Effector memory CD8-positive, alpha-beta T cell (primary cell): Measurements from ENCODE around the gene PCDHGA12.
"Not testable (repeated sequence)": the region's sequence is repeated elsewhere in the genome, so short reads cannot be mapped to it uniquely, and the experiment has no call there.

Source experiments
- ATAC-seq: fragments of 150-1000 bp; cut with Tn5 transposase; replicated peaks from 2 replicates; pipeline ENCODE4 v1.10.0; 2021; ENCODE audit warnings: mild to moderate bottlenecking, moderate library complexity
- DNase-seq, 3 experiments: peaks; one replicate each; pipeline ENCODE4 v3.0.0; 2021
- H3K27ac Mint-ChIP-seq, 2 donors: one replicate each; pipeline ENCODE4 v1.8.0; 2022; ENCODE audit warnings: mild to moderate bottlenecking in 2 of 2, mixed read lengths in 2 of 2, moderate library complexity in 2 of 2
- H3K27me3 Mint-ChIP-seq, 2 donors: one replicate each; pipeline ENCODE4 v1.8.0; 2022; ENCODE audit warnings: mixed read lengths in 2 of 2
- H3K36me3 Mint-ChIP-seq: one replicate; pipeline ENCODE4 v1.8.0; 2022; ENCODE audit warnings: mild to moderate bottlenecking, moderate library complexity, mixed read lengths; ENCODE audit not compliant: insufficient read depth
- H3K4me1 Mint-ChIP-seq, 2 donors: one replicate each; pipeline ENCODE4 v1.8.0; 2022; ENCODE audit warnings: low read depth in 2 of 2, mixed read lengths in 2 of 2
- H3K4me3 Mint-ChIP-seq, 2 donors: one replicate each; pipeline ENCODE4 v1.8.0; 2022; ENCODE audit warnings: mild to moderate bottlenecking in 2 of 2, mixed read lengths in 2 of 2, moderate library complexity in 2 of 2
- H3K9me3 Mint-ChIP-seq, 2 donors: one replicate each; pipeline ENCODE4 v1.8.0; 2022; ENCODE audit warnings: mixed read lengths in 2 of 2

PCDHGA12 gene

DNA sequence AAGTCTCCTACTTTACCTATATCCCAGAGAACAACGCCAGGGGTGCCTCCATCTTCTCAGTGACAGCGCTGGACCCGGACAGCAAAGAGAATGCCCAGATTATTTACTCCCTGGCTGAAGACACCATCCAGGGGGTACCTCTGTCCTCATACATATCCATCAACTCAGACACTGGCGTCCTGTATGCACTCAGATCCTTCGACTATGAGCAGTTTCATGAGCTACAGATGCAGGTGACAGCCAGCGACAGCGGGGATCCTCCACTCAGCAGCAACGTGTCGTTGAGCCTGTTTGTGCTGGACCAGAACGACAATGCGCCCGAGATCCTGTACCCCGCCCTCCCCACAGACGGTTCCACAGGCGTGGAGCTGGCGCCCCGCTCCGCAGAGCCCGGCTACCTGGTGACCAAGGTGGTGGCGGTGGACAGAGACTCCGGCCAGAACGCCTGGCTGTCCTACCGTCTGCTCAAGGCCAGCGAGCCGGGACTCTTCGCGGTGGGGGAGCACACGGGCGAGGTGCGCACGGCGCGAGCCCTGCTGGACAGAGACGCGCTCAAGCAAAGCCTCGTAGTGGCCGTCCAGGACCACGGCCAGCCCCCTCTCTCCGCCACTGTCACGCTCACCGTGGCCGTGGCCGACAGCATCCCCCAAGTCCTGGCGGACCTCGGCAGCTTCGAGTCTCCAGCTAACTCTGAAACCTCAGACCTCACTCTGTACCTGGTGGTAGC, 15.6 kb upstream of the PCDHGA12 start:
- Mint-ChIP-seq H3K36me3 (peaks cover 18% of the 10 kb centered on the region), H3K4me1 (peaks cover 10 to 22% of the 10 kb centered on the region in 2 donors), H3K27me3 (peaks cover 61 to 77% of the 10 kb centered on the region in 2 donors), H3K9me3 (peaks cover 7 to 19% of the 10 kb centered on the region in 2 donors), H3K4me3 (peak overlapping the region; percentile 7 to 43)
- ATAC-seq, DNase-seq, H3K27ac Mint-ChIP-seq: not testable (repeated sequence)

DNA sequence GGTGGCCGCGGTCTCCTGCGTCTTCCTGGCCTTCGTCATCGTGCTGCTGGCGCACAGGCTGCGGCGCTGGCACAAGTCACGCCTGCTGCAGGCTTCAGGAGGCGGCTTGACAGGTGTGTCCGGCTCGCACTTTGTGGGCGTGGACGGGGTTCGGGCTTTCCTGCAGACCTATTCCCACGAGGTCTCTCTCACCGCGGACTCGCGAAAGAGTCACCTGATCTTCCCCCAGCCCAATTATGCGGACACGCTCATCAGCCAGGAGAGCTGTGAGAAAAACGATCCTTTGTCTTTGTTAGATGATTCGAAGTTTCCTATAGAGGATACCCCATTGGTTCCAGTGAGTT, 15.1 kb upstream of the PCDHGA12 start:
- not testable (repeated sequence) for H3K27ac Mint-ChIP-seq

DNA sequence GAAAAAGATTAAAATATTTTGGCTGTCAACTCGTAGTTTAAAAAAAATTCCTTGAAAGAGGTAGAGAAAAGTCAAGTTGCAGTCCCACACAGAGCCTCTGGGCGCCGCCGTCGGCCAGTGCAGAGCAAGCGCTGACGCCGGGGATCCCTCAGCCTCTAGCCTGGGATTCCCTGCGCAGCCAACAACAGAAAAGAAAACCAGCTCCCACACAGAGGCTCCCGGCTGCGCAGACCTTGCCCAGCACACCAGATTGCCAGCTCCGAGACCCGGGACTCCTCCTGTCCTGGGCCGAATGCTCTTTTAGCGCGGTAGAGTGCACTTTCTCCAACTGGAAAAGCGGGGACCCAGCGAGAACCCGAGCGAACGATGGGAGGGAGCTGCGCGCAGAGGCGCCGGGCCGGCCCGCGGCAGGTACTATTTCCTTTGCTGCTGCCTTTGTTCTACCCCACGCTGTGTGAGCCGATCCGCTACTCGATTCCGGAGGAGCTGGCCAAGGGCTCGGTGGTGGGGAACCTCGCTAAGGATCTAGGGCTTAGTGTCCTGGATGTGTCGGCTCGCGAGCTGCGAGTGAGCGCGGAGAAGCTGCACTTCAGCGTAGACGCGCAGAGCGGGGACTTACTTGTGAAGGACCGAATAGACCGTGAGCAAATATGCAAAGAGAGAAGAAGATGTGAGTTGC, 12.7 kb upstream of the PCDHGA12 start, which contains the start of gene PCDHGB7:
Gene PCDHGB7 (plus strand): TSS at position 184 of the 679 bp plus-strand sequence. CDS start 183 bp downstream, at position 367.
- ATAC-seq: peak; percentile 60
- H3K27me3 Mint-ChIP-seq: peaks cover 80 to 93% of the 10 kb centered on the region in 2 donors
- H3K27ac Mint-ChIP-seq, DNase-seq: not testable (repeated sequence)
- H3K9me3 Mint-ChIP-seq: peaks cover 7 to 12% of the 10 kb centered on the region in 2 donors
- H3K4me1 Mint-ChIP-seq: peaks cover 14 to 24% of the 10 kb centered on the region in 2 donors
- H3K4me3 Mint-ChIP-seq: peak within 1 kb of the TSS; percentile 53 to 67
- peaks cover 19% of the 10 kb centered on the region for H3K36me3 Mint-ChIP-seq

More for the DNA sequence above, 15.1 kb upstream of the PCDHGA12 start:
- peaks cover 10 to 21% of the 10 kb centered on the region in 2 donors for H3K4me1 Mint-ChIP-seq
- H3K4me3 Mint-ChIP-seq: peak overlapping the region; percentile 41 to 43
- H3K36me3 Mint-ChIP-seq: peaks cover 12% of the 10 kb centered on the region
- not testable (repeated sequence) for DNase-seq, ATAC-seq
- H3K9me3 Mint-ChIP-seq: peaks cover 7 to 15% of the 10 kb centered on the region in 2 donors
- H3K27me3 Mint-ChIP-seq: peaks cover 62 to 77% of the 10 kb centered on the region in 2 donors

DNA sequence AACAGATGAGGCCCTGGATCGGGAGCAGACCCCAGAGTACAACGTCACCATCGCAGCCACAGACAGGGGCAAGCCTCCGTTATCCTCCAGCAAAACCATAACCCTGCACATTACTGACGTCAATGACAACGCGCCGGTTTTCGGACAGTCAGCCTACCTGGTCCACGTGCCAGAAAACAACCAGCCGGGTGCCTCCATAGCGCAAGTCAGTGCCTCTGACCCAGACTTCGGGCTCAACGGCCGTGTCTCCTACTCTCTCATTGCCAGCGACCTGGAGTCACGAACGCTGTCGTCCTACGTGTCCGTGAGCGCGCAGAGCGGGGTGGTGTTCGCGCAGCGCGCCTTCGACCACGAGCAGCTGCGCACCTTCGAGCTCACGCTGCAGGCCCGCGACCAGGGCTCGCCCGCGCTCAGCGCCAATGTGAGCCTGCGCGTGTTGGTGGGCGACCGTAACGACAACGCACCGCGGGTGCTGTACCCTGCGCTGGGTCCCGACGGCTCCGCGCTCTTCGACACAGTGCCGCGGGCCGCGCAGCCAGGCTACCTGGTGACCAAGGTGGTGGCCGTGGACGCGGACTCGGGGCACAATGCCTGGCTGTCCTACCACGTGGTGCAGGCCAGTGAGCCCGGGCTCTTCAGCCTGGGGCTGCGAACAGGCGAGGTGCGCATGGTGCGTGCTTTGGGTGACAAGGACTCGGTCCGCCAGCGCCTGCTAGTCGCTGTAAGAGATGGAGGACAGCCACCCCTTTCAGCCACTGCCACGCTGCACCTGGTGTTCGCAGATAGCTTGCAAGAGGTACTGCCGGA, 11.0 kb upstream of the PCDHGA12 start:
- H3K4me1 Mint-ChIP-seq: peaks cover 7 to 12% of the 10 kb centered on the region in 2 donors
- H3K36me3 Mint-ChIP-seq: peaks cover 19% of the 10 kb centered on the region
- H3K4me3 Mint-ChIP-seq: no peak overlapping the region
- H3K27ac Mint-ChIP-seq: no peak overlapping the region
- ATAC-seq: no peak
- peaks cover 72 to 94% of the 10 kb centered on the region in 2 donors for H3K27me3 Mint-ChIP-seq
- DNase-seq: no peak
- peaks cover 7 to 12% of the 10 kb centered on the region in 2 donors for H3K9me3 Mint-ChIP-seq

DNA sequence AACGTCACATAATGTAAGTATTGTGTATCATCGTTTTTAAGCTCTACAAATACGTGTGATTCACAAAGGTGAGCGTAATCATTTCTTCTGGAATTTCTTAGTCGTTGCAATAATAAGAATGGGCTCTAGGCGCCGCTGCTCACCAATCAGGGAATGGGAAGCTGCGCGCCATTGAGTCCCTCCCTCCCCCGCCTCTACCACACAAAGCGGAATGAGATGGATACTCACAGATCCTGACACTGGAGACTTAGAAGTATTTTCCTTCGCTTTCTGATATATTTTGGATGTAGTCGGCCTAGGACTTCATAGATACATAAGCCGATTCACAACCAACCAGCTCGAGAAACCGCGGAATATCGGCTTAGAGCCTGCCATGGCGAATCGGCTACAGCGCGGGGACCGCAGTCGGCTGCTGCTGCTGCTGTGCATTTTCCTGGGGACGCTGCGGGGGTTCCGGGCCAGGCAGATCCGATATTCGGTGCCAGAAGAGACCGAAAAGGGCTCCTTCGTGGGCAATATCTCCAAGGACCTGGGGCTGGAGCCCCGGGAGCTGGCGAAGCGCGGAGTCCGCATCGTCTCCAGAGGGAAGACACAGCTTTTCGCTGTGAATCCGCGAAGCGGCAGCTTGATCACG, 9.3 kb upstream of the PCDHGA12 start, which contains the start of gene PCDHGA11:
Gene PCDHGA11 (plus strand): TSS at position 197 of the 634 bp plus-strand sequence. CDS start 177 bp downstream, at position 374.
- Mint-ChIP-seq H3K27me3 (peaks cover 69 to 95% of the 10 kb centered on the region in 2 donors), H3K9me3 (peaks cover 7 to 12% of the 10 kb centered on the region in 2 donors), H3K27ac (peak within 1 kb of the TSS in 1 of 2 donors; percentile 28), H3K4me1 (peaks cover 7 to 8% of the 10 kb centered on the region in 2 donors), H3K4me3 (peak within 1 kb of the TSS; percentile 29 to 71), H3K36me3 (peaks cover 19% of the 10 kb centered on the region)
- no peak for DNase-seq
- no peak for ATAC-seq

DNA sequence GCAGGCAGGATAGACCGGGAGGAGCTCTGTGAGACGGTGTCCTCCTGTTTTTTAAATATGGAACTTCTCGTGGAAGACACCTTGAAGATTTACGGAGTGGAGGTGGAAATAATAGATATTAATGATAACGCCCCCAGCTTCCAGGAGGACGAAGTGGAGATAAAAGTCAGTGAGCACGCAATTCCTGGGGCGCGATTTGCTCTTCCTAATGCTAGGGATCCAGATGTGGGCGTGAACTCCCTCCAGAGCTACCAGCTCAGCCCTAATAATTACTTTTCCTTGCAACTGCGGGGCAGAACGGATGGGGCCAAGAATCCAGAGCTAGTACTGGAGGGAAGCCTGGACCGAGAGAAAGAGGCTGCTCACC, 8.8 kb upstream of the PCDHGA12 start:
- peaks cover 69 to 95% of the 10 kb centered on the region in 2 donors for H3K27me3 Mint-ChIP-seq
- peaks cover 19% of the 10 kb centered on the region for H3K36me3 Mint-ChIP-seq
- H3K27ac Mint-ChIP-seq: peak overlapping the region in 1 of 2 donors; percentile 28

DNA sequence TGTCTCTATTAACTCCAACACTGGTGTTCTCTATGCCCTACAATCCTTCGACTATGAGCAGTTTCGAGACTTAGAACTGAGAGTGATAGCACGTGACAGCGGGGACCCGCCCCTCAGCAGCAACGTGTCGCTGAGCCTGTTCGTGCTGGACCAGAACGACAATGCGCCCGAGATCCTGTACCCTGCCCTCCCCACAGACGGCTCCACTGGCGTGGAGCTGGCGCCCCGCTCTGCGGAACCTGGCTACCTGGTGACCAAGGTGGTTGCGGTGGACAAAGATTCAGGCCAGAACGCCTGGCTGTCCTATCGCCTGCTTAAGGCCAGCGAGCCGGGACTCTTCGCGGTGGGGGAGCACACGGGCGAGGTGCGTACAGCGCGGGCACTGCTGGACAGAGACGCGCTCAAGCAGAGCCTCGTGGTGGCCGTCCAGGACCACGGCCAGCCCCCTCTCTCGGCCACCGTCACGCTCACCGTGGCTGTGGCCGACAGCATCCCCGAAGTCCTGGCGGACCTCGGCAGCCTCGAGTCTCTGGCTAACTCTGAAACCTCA, 7.5 kb upstream of the PCDHGA12 start:
- Mint-ChIP-seq H3K9me3 (peaks cover 7 to 10% of the 10 kb centered on the region in 2 donors), H3K4me3 (no peak overlapping the region), H3K27me3 (peaks cover 68 to 97% of the 10 kb centered on the region in 2 donors), H3K27ac (no peak overlapping the region), H3K4me1 (peaks cover 6 to 7% of the 10 kb centered on the region in 2 donors), H3K36me3 (peaks cover 16% of the 10 kb centered on the region)
- DNase-seq: no peak
- ATAC-seq: no peak

More for the DNA sequence above, 8.8 kb upstream of the PCDHGA12 start:
- no peak for ATAC-seq
- Mint-ChIP-seq H3K9me3 (peaks cover 7 to 12% of the 10 kb centered on the region in 2 donors), H3K4me1 (peaks cover 7 to 8% of the 10 kb centered on the region in 2 donors), H3K4me3 (peak overlapping the region in 1 of 2 donors; percentile 71)
- DNase-seq: no peak

DNA sequence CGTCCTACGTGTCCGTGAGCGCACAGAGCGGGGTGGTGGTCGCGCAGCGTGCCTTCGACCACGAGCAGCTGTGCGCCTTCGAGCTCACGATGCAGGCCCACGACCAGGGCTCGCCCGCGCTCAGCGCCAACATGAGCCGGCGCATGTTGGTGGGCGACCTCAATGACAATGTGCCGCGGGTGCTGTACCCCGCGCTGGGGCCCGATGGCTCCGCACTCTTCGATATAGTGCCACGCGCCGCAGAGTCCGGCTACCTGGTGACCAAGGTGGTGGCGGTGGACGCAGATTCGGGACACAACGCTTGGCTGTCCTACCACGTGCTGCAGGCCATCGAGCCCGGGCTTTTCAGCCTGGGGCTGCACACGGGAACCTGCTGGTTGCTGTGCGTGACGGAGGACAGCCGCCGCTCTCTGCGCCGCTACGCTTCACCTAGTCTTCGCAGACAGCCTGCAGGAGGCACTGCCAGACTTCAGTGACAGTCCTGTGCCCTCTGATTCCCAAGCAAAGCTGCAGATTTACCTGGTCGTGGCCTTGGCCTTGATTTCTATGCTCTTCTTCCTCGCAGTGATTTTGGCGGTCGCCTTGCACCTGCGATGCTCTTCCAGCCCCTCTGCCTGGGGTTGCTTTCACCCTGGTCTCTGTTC, 2.4 kb upstream of the PCDHGA12 start:
- Mint-ChIP-seq H3K9me3 (peaks cover 10 to 13% of the 10 kb centered on the region in 2 donors), H3K4me3 (no peak overlapping the region), H3K4me1 (peaks cover 7 to 8% of the 10 kb centered on the region in 2 donors), H3K36me3 (peaks cover 8% of the 10 kb centered on the region), H3K27ac (no peak overlapping the region), H3K27me3 (peaks cover 62 to 92% of the 10 kb centered on the region in 2 donors)
- DNase-seq: no peak
- no peak for ATAC-seq

DNA sequence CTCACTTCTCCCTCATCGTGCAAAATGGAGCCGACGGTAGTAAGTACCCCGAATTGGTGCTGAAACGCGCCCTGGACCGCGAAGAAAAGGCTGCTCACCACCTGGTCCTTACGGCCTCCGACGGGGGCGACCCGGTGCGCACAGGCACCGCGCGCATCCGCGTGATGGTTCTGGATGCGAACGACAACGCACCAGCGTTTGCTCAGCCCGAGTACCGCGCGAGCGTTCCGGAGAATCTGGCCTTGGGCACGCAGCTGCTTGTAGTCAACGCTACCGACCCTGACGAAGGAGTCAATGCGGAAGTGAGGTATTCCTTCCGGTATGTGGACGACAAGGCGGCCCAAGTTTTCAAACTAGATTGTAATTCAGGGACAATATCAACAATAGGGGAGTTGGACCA, 979 bp downstream of the PCDHGA12 start:
- ATAC-seq (no peak), DNase-seq (no peak)
- Mint-ChIP-seq H3K36me3 (peaks cover 8% of the 10 kb centered on the region), H3K4me3 (peak overlapping the region in 1 of 2 donors; percentile 72), H3K4me1 (peaks cover 8 to 9% of the 10 kb centered on the region in 2 donors), H3K27ac (no peak overlapping the region), H3K27me3 (peaks cover 55 to 85% of the 10 kb centered on the region in 2 donors), H3K9me3 (peaks cover 8 to 15% of the 10 kb centered on the region in 2 donors)

DNA sequence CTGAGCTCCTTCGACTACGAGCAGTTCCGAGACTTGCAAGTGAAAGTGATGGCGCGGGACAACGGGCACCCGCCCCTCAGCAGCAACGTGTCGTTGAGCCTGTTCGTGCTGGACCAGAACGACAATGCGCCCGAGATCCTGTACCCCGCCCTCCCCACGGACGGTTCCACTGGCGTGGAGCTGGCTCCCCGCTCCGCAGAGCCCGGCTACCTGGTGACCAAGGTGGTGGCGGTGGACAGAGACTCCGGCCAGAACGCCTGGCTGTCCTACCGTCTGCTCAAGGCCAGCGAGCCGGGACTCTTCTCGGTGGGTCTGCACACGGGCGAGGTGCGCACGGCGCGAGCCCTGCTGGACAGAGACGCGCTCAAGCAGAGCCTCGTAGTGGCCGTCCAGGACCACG, 2.0 kb downstream of the PCDHGA12 start:
- peaks cover 48 to 83% of the 10 kb centered on the region in 2 donors for H3K27me3 Mint-ChIP-seq
- not testable (repeated sequence) for DNase-seq, H3K36me3 Mint-ChIP-seq, ATAC-seq, H3K27ac Mint-ChIP-seq, H3K4me1 Mint-ChIP-seq
- peak overlapping the region in 1 of 2 donors; percentile 15 for H3K4me3 Mint-ChIP-seq
- H3K9me3 Mint-ChIP-seq: peaks cover 8 to 15% of the 10 kb centered on the region in 2 donors

DNA sequence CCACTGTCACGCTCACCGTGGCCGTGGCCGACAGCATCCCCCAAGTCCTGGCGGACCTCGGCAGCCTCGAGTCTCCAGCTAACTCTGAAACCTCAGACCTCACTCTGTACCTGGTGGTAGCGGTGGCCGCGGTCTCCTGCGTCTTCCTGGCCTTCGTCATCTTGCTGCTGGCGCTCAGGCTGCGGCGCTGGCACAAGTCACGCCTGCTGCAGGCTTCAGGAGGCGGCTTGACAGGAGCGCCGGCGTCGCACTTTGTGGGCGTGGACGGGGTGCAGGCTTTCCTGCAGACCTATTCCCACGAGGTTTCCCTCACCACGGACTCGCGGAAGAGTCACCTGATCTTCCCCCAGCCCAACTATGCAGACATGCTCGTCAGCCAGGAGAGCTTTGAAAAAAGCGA, 2.4 kb downstream of the PCDHGA12 start:
- not testable (repeated sequence) for H3K27ac Mint-ChIP-seq, H3K36me3 Mint-ChIP-seq, DNase-seq, ATAC-seq, H3K4me1 Mint-ChIP-seq
- Mint-ChIP-seq H3K4me3 (peak overlapping the region in 1 of 2 donors; percentile 51), H3K9me3 (peaks cover 8 to 15% of the 10 kb centered on the region in 2 donors), H3K27me3 (peaks cover 48 to 78% of the 10 kb centered on the region in 2 donors)

DNA sequence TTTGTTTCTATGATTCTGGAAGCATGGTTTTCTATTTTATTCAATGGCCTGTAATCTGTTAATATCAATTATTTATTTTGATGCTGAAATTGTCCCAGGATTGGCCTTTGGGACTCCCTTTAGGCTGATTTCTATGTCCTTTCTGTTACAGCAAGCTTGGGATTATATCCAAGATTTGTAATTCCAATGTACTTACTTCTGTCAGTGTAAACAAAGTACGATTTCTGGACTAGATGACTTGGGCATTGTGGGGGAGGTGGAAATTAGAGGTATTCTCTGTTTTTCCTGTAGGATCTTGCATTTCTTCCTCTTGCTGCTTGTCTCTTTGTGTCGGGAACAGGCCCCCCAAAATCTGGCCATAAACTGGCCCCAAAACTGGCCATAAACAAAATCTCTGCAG, 3.7 kb downstream of the PCDHGA12 start:
- Mint-ChIP-seq H3K9me3 (peaks cover 4 to 15% of the 10 kb centered on the region in 2 donors), H3K36me3 (peaks cover 8% of the 10 kb centered on the region), H3K4me1 (peaks cover 8 to 9% of the 10 kb centered on the region in 2 donors), H3K4me3 (no peak overlapping the region), H3K27ac (no peak overlapping the region), H3K27me3 (peaks cover 39 to 67% of the 10 kb centered on the region in 2 donors)
- DNase-seq: no peak
- ATAC-seq: no peak
